Loucy (cell line): Measurements from ENCODE around the gene PSMB1.

Source experiments
- CTCF ChIP-seq: fragments of 200-600 bp; sonication (generic); conservative IDR thresholded peaks from 2 replicates; pipeline ENCODE4 v1.5.1; 2014; ENCODE audit warnings: mild to moderate bottlenecking, antibody characterized with exemption, low read length
- EZH2phosphoT487 ChIP-seq: fragments of 200-600 bp; IDR thresholded peaks from 2 replicates; pipeline ENCODE4 v1.6.1; 2018; ENCODE audit warnings: antibody characterized with exemption, mild to moderate bottlenecking, moderate library complexity, borderline replicate concordance

- TF ChIP-seq CTCF (no peak), EZH2phosphoT487 (no peak)
These were observed 31.9 kb upstream of the PSMB1 start for GRCh38 chr6:170584954-170585498.
